GM21528 (cell line): Measurements from ENCODE around the gene EFCAB11.

Source experiments
- ATAC-seq: cut with Tn5 transposase; IDR thresholded peaks from one replicate; pipeline ENCODE4 v1.9.1; 2021; ENCODE audit warnings: mild to moderate bottlenecking, moderate library complexity; ENCODE audit not compliant: unreplicated experiment, low FRiP score

Gene EFCAB11

GRCh38 chr14:89828471-89829165, 125.9 kb downstream of the EFCAB11 start:
- ATAC-seq = no peak

- ATAC-seq = no peak
Measured at GRCh38 chr14:89827265-89827664, 127.3 kb downstream of the EFCAB11 start.

GRCh38 chr14:89826596-89826995, 127.9 kb downstream of the EFCAB11 start:
- ATAC-seq = no peak

GRCh38 chr14:89823743-89824142, 130.8 kb downstream of the EFCAB11 start:
- ATAC-seq = no peak

GRCh38 chr14:89814126-89814525, 140.4 kb downstream of the EFCAB11 start:
- no peak for ATAC-seq

- ATAC-seq = no peak
Measured at GRCh38 chr14:89813617-89814031, 140.9 kb downstream of the EFCAB11 start.

- no peak for ATAC-seq
Measured at GRCh38 chr14:89811954-89812575, 142.5 kb downstream of the EFCAB11 start.

- no peak for ATAC-seq
Measured at GRCh38 chr14:89810101-89810500, 144.4 kb downstream of the EFCAB11 start.

- no peak for ATAC-seq
Measured at GRCh38 chr14:89807892-89808291, 146.6 kb downstream of the EFCAB11 start.

- ATAC-seq = no peak
Measured at GRCh38 chr14:89807151-89807550, 147.4 kb downstream of the EFCAB11 start.

- ATAC-seq = no peak
Measured at GRCh38 chr14:89806451-89806850, 148.1 kb downstream of the EFCAB11 start.

- no peak for ATAC-seq
Measured at GRCh38 chr14:89805501-89805900, 149.0 kb downstream of the EFCAB11 start.

GRCh38 chr14:89803542-89803941, 151.0 kb downstream of the EFCAB11 start:
- no peak for ATAC-seq

- ATAC-seq = no peak
Measured at GRCh38 chr14:89801136-89801535, 153.4 kb downstream of the EFCAB11 start.

- no peak for ATAC-seq
Measured at GRCh38 chr14:89798212-89798773, 156.2 kb downstream of the EFCAB11 start.

GRCh38 chr14:89797148-89797547, 157.4 kb downstream of the EFCAB11 start:
- ATAC-seq = no peak

GRCh38 chr14:89794096-89794495, 160.4 kb downstream of the EFCAB11 start:
- no peak for ATAC-seq

- no peak for ATAC-seq
Measured at GRCh38 chr14:89793367-89793716, 161.2 kb downstream of the EFCAB11 start.

GRCh38 chr14:89792489-89793366, 161.8 kb downstream of the EFCAB11 start:
- no peak for ATAC-seq

- no peak for ATAC-seq
Measured at GRCh38 chr14:89787525-89787924, 167.0 kb downstream of the EFCAB11 start.

- no peak for ATAC-seq
Measured at GRCh38 chr14:89781046-89781445, 173.5 kb downstream of the EFCAB11 start.
